Thyroid gland (tissue), 4 donors: ENCODE results near the gene GALM. TPM values are rescaled to one million over a fixed set of nuclear protein-coding genes. Genes with fewer than 3 reads are reported as not detected.
A peak's percentile ranks its signal among the peaks of the same experiment; 100 is the strongest.

Experiments used
- DNase-seq, 2 donors: peaks; one replicate each; pipeline ENCODE4 v3.0.0-alpha.2; 2019
- H3K27ac ChIP-seq, 3 donors: fragments of 200-600 bp; sonication (generic); 1 replicate in 2 of 3; 2 replicates in 1 of 3; pipeline ENCODE4 v1.5.1; 2016 to 2019; ENCODE audit warnings: mild to moderate bottlenecking in 1 of 3, moderate library complexity in 1 of 3
- H3K27me3 ChIP-seq: fragments of 200-600 bp; sonication (generic); one replicate; pipeline ENCODE4 v1.5.1; 2019
- H3K36me3 ChIP-seq, 2 donors: fragments of 200-600 bp; sonication (generic); one replicate each; pipeline ENCODE4 v1.5.1; 2016 to 2019
- H3K4me1 ChIP-seq, 2 donors: fragments of 200-600 bp; sonication (generic); one replicate each; pipeline ENCODE4 v1.5.1; 2017 to 2019
- H3K4me3 ChIP-seq, 3 donors: fragments of 200-600 bp; sonication (generic); replicated peaks in 1 of 3; 1 replicate in 2 of 3; 2 replicates in 1 of 3; pipeline ENCODE4 v1.5.1; 2016; ENCODE audit warnings: mild to moderate bottlenecking in 1 of 3
- H3K9me3 ChIP-seq: fragments of 200-600 bp; sonication (generic); one replicate; pipeline ENCODE4 v1.5.1; 2017
- CTCF ChIP-seq, 6 experiments: fragments of 200-600 bp in 3 of 6; fragments of 450-650 bp in 3 of 6; sonication (generic) in 3 of 6; IDR thresholded peaks; one replicate each; pipeline ENCODE4 v1.5.1; 2016 to 2019; ENCODE audit warnings: antibody characterized with exemption in 6 of 6, mild to moderate bottlenecking in 2 of 6, inconsistent platforms in 1 of 6, moderate library complexity in 1 of 6
- POLR2A ChIP-seq, 2 donors: fragments of 450-650 bp; IDR thresholded peaks; one replicate each; pipeline ENCODE4 v1.6.1; 2017; ENCODE audit warnings: antibody characterized with exemption in 2 of 2, mild to moderate bottlenecking in 2 of 2, moderate library complexity in 1 of 2
- WGBS, 2 donors: methylation state at CpG; one replicate each; pipeline ENCODE4 v1.1.5; 2017; 5-methylcytosine and 5-hydroxymethylcytosine counted together
- intact Hi-C: fragments of 100-400 bp; cut with DNase I; formaldehyde crosslinking; loops from one replicate; pipeline ENCODE4 v1.15.1; 2023
- total RNA-seq, 4 donors: library from RNA; depleted of rRNA; stranded (reverse); fragments of >200 nt; gene quantifications; one replicate each; pipeline ENCODE4 v1.2.3, GENCODE V29; 2016

Gene GALM
- total RNA-seq, 4 donors from 2014 or later = 13.1 to 32.9 (median 25.8) TPM

- no peaks in the 10 kb centered on the region for H3K27me3 ChIP-seq
- no peaks in the 10 kb centered on the region for H3K36me3 ChIP-seq
- no peak for DNase-seq
- WGBS, 2 donors = 91 to 98% methylated on average over 2 of the region's 2 CpGs
- H3K9me3 ChIP-seq = no peaks in the 10 kb centered on the region
- no peaks in the 10 kb centered on the region for H3K4me1 ChIP-seq
- intact Hi-C loops = no loop called here
- TF ChIP-seq POLR2A (IDR thresholded peaks at IDR 0.05) = no peak
- no peak for TF ChIP-seq CTCF (IDR thresholded peaks at IDR 0.05)
- H3K27ac ChIP-seq = no peak overlapping the region
- no peak overlapping the region for H3K4me3 ChIP-seq
Measured at GRCh38 chr2:38659115-38659514, 6.8 kb upstream of the GALM start.

DNA sequence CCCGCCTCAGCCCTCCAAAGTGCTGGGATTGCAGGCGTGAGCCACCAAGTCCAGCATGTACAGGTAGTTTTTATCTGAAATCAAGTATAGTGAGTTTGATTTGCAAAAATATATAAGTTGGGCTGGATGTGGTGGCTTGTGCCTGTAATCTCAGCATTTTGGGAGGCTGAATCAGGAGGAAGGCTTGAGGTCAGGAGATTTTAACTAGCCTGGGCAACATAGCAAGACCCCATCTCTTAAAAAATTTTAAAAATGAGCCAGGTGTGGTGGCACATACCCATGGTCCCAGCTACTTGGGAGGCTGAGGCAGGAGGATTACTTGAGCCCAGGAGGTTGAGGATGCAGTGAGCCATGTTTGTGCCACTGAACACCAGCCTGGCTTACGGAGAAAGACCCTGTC lies 5.6 kb upstream of the GALM start:
- intact Hi-C loops = loop anchor here (10.0 kb wide), 1 partner anchor 55 kb away; the partner anchor contains the start of gene HNRNPLL
- Histone ChIP-seq H3K4me3 (no peak overlapping the region), H3K27me3 (no peaks in the 10 kb centered on the region), H3K9me3 (no peaks in the 10 kb centered on the region), H3K36me3 (no peaks in the 10 kb centered on the region), H3K4me1 (no peaks in the 10 kb centered on the region), H3K27ac (no peak overlapping the region)
- WGBS, 2 donors = 98 to 100% methylated on average over 3 of the region's 3 CpGs
- TF ChIP-seq CTCF (IDR thresholded peaks at IDR 0.05) (no peak), POLR2A (IDR thresholded peaks at IDR 0.05) (no peak)
- DNase-seq = no peak

GRCh38 chr2:38661306-38661705 lies 4.6 kb upstream of the GALM start:
- 76 to 78% methylated on average over 3 of the region's 3 CpGs for WGBS, 2 donors
- TF ChIP-seq POLR2A (IDR thresholded peaks at IDR 0.05) = no peak
- TF ChIP-seq CTCF (IDR thresholded peaks at IDR 0.05) = no peak
- DNase-seq = no peak
- Histone ChIP-seq H3K4me3 (no peak overlapping the region), H3K27ac (no peak overlapping the region), H3K4me1 (peaks cover 0 to 1% of the 10 kb centered on the region in 2 donors), H3K9me3 (no peaks in the 10 kb centered on the region), H3K27me3 (no peaks in the 10 kb centered on the region), H3K36me3 (no peaks in the 10 kb centered on the region)
- intact Hi-C loops = loop anchor here (10.0 kb wide), 1 partner anchor 57 kb away; the partner anchor contains the start of gene HNRNPLL

DNA sequence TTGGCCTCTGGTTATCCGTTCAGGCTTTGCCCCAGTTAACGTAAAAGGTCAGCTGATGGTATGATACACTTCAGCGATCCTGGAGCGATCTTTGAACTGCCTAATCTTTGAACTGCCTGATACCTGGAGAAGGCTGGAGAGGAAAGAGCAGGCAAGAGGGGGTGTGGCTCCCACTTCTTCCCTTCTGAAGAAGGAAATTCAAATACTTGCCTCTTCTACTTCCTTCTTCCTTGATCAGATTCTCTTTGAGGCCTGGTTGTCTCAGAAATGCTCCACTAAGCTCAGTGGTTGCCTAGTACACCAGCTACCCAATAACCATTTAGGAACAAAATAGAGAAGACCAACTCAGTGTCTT lies 619 bp downstream of the GALM start:
- Histone ChIP-seq H3K36me3 (no peaks in the 10 kb centered on the region), H3K27me3 (no peaks in the 10 kb centered on the region), H3K4me1 (peaks cover 12 to 14% of the 10 kb centered on the region in 2 donors), H3K9me3 (no peaks in the 10 kb centered on the region), H3K4me3 (peak overlapping the region; percentile 10 to 66 (median 33)), H3K27ac (peak overlapping the region; percentile 3 to 82 (median 74))
- TF ChIP-seq POLR2A (IDR thresholded peaks at IDR 0.05) (no peak), CTCF (IDR thresholded peaks at IDR 0.05) (no peak)
- DNase-seq = peak; percentile 23 to 31
- intact Hi-C loops = loop anchor here (10.0 kb wide), 1 partner anchor 62 kb away; the partner anchor contains the start of gene HNRNPLL
- WGBS, 2 donors = 3 to 19% methylated on average over 4 of the region's 4 CpGs

DNA sequence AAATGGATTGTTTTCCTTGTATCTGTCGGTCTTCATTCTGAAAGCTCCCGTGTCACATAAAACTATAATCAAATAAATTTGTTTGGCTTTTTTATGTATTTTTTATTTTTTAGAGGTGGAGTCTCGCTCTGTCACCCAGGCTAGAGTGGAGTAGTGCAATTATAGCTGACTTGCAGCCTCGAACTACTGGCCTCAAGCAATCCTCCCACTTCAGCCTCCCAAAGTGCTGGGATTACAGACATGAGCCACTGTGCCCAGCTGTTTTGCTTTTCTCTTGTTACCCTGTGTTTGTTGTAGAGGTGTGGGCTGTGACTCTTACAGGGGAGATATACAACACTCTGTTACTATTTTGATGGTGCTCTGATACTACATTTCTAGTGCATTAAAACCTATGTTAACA lies 2.2 kb downstream of the GALM start:
- DNase-seq = no peak
- Histone ChIP-seq H3K4me1 (peaks cover 12 to 14% of the 10 kb centered on the region in 2 donors), H3K4me3 (no peak overlapping the region), H3K9me3 (no peaks in the 10 kb centered on the region), H3K36me3 (no peaks in the 10 kb centered on the region), H3K27ac (no peak overlapping the region), H3K27me3 (no peaks in the 10 kb centered on the region)
- no peak for TF ChIP-seq CTCF (IDR thresholded peaks at IDR 0.05)
- no peak for TF ChIP-seq POLR2A (IDR thresholded peaks at IDR 0.05)
- WGBS, 2 donors = 97% methylated on average over 4 of the region's 4 CpGs
- intact Hi-C loops = loop anchor here (10.0 kb wide), 1 partner anchor 63 kb away; the partner anchor contains the start of gene HNRNPLL
